ENCODE measurements around the gene SYNE1. TPM values are rescaled to one million over a fixed set of nuclear protein-coding genes. Genes with fewer than 3 reads are reported as not detected.

Gene SYNE1
- total RNA-seq, 1 experiment from 2014 or later, result 3.0 TPM

GRCh38 chr6:152609125-152609670 lies 28.0 kb downstream of the SYNE1 start:
- peaks cover 2% of the 10 kb centered on the region; the same call in 1 of the 2 replicates for H3K27me3 Mint-ChIP-seq (ENCODE audit: low read depth)
- Histone ChIP-seq H2BK12ac (ENCODE audit: insufficient read length, low read depth, low read length) (no peak overlapping the region), H2BK120ac (ENCODE audit: low read depth, low read length, poor library complexity, severe bottlenecking) (no peak overlapping the region), H3K23ac (ENCODE audit: insufficient read length, low read depth, low read length) (no peak overlapping the region), H3K18ac (ENCODE audit: insufficient read length, low read depth, low read length) (no peak overlapping the region), H2AK5ac (ENCODE audit: insufficient read length, low read length) (no peak overlapping the region), H3K23me2 (ENCODE audit: insufficient read length, low read depth, low read length, poor library complexity, severe bottlenecking) (no peaks in the 10 kb centered on the region), H2BK20ac (ENCODE audit: low read depth, low read length, poor library complexity, severe bottlenecking) (no peak overlapping the region), H3K79me1 (ENCODE audit: insufficient read depth, low read depth, low read length, poor library complexity, severe bottlenecking) (no peaks in the 10 kb centered on the region), H3K4me1 (ENCODE audit: insufficient read depth, low read length) (no peaks in the 10 kb centered on the region), H4K8ac (replicated peaks; ENCODE audit: insufficient read length, low read depth, low read length) (no peak overlapping the region), H3K27ac (ENCODE audit: insufficient read length, low read depth, low read length) (no peak overlapping the region), H3K4ac (ENCODE audit: low read depth, low read length) (no peak overlapping the region), H3K14ac (ENCODE audit: insufficient read depth, low read length) (no peak overlapping the region; the same call in 1 of the 2 replicates), H3K9me3 (ENCODE audit: control insufficient read depth, low read depth, low read length) (no peaks in the 10 kb centered on the region), H2BK15ac (ENCODE audit: low read depth, low read length) (no peak overlapping the region), H3T11ph (ENCODE audit: low read length) (no peak overlapping the region), H2BK5ac (ENCODE audit: insufficient read length, low read length) (no peak overlapping the region), H3K4me2 (ENCODE audit: insufficient read depth, insufficient read length, low read length) (no peak overlapping the region), H4K20me1 (ENCODE audit: control insufficient read depth, insufficient read depth, insufficient read length) (no peaks in the 10 kb centered on the region), H3K27me3 (ENCODE audit: insufficient read depth, low read length) (no peaks in the 10 kb centered on the region), H2AFZ (ENCODE audit: low read length) (no peak overlapping the region), H3K79me2 (ENCODE audit: insufficient read depth, low read length) (no peaks in the 10 kb centered on the region), H3K9ac (ENCODE audit: extremely low read depth, insufficient read length, low read length) (no peak overlapping the region), H4K5ac (ENCODE audit: insufficient read length, low read depth, low read length) (no peak overlapping the region), H3K56ac (ENCODE audit: insufficient read length, low read depth, low read length) (no peak overlapping the region), H4K91ac (ENCODE audit: insufficient read length, low read depth, low read length) (no peak overlapping the region)
- H3K4me1 Mint-ChIP-seq, result peaks cover 5 to 6% of the 10 kb centered on the region in 2 experiments; a peak in 3 of 4 replicates
- H3K27ac Mint-ChIP-seq, result no peak overlapping the region
- no peak for TF ChIP-seq CTCF (conservative IDR thresholded peaks at IDR 0.05)
- no peaks in the 10 kb centered on the region; a peak in 1 of 5 replicates for H3K9me3 Mint-ChIP-seq
- no CpG with 5 or more reads among the region's 10 CpGs for WGBS (ENCODE audit: extremely low coverage, insufficient read length, low lambda C conversion rate)
- H3K4me3 Mint-ChIP-seq, result no peak overlapping the region
- no peak for DNase-seq
- no peaks in the 10 kb centered on the region for H3K36me3 Mint-ChIP-seq (ENCODE audit: insufficient read depth in 1 of 3, low read depth in 3 of 3)
